Measurements from ENCODE around the gene RBM10.
"Not testable (repeated sequence)": the region's sequence is repeated elsewhere in the genome, so short reads cannot be mapped to it uniquely, and the experiment has no call there.

- not testable (repeated sequence) for TF ChIP-seq CTCF (conservative IDR thresholded peaks at IDR 0.05; ENCODE audit: low read depth in 2 of 2); EZH2 (IDR thresholded peaks at IDR 0.05; ENCODE audit: low read depth, unreplicated experiment); JUNB (IDR thresholded peaks at IDR 0.05; ENCODE audit: unreplicated experiment); ZNF114 (CRISPR knock-in tag; IDR thresholded peaks at IDR 0.05); POLR2AphosphoS5 (IDR thresholded peaks at IDR 0.05; ENCODE audit: low read depth); REST (IDR thresholded peaks at IDR 0.05; ENCODE audit: unreplicated experiment); ETS1 (IDR thresholded peaks at IDR 0.05); EZH2phosphoT487 (IDR thresholded peaks at IDR 0.05; ENCODE audit: unreplicated experiment); STAT1 (IDR thresholded peaks at IDR 0.05; ENCODE audit: unreplicated experiment); NANOG (IDR thresholded peaks at IDR 0.05; ENCODE audit: borderline replicate concordance); CREB1 (CRISPR knock-in tag; IDR thresholded peaks at IDR 0.05; ENCODE audit: low read depth); ZNF462 (CRISPR knock-in tag; IDR thresholded peaks at IDR 0.05)
Measured at GRCh38 chrX:47124466-47124865, 20.6 kb upstream of the RBM10 start.

Measured in GM23338 (cell line).